Left ventricle myocardium inferior (tissue), 1 donor: ENCODE measurements around the gene TLR2. TPM values are rescaled to one million over a fixed set of nuclear protein-coding genes. Genes with fewer than 3 reads are reported as not detected.

Experiments
- DNase-seq: peaks from one replicate; pipeline ENCODE4 v3.0.0-alpha.2; 2020
- H3K27ac ChIP-seq: fragments of 200-600 bp; replicated peaks from 2 replicates; pipeline ENCODE4 v1.8.0; 2021
- H3K27me3 ChIP-seq: fragments of 200-600 bp; 2 replicates; pipeline ENCODE4 v1.8.0; 2021; ENCODE audit warnings: low read depth
- H3K36me3 ChIP-seq: fragments of 200-600 bp; 2 replicates; pipeline ENCODE4 v1.8.0; 2021
- H3K4me1 ChIP-seq: fragments of 200-600 bp; 2 replicates; pipeline ENCODE4 v1.8.0; 2021
- H3K4me3 ChIP-seq: fragments of 200-600 bp; 2 replicates; pipeline ENCODE4 v1.8.0; 2021; ENCODE audit warnings: mild to moderate bottlenecking, moderate library complexity
- H3K9me3 ChIP-seq: fragments of 200-600 bp; replicated peaks from 2 replicates; pipeline ENCODE4 v1.8.0; 2021
- CTCF ChIP-seq: fragments of 200-600 bp; IDR thresholded peaks from 2 replicates; pipeline ENCODE4 v1.8.0; 2021; ENCODE audit warnings: antibody characterized with exemption, mild to moderate bottlenecking, borderline replicate concordance
- intact Hi-C: fragments of 100-400 bp; cut with micrococcal nuclease; formaldehyde crosslinking; loops from one replicate; pipeline ENCODE4 v1.11.0; 2022
- total RNA-seq: library from RNA; stranded (reverse); fragmentation: NEBNext Ultra II Directional; extraction: Animal tissue kit (Norgen Biotek cat#: 25700); gene quantifications from one replicate; pipeline ENCODE4 v1.2.1, GENCODE V29; 2021
- donor health status: DM: no; HTN: yes; CAD: no; lungs with severe emphysema.

TLR2 gene
- total RNA-seq, 1 donor from 2014 or later = 2.8 TPM

DNA sequence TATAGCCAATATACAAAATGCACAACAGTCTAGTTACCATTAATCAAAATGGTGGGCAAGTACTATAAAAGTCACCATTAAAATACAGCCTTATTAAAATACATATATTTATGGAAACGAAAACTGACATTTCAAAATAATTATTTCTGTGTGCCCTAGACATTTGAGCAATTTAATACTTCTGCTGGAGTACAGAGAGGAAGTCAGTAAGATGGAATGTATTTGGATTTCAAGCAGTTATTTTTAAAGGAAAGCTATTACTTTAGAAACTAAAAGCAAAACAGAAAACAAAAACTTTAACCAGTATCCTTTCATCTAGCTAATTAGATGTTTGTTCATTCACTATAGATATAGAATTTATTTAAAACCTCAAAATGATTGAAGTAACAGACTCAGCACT lies 37.8 kb upstream of the TLR2 start:
- Histone ChIP-seq H3K27me3 (no peaks in the 10 kb centered on the region), H3K9me3 (peaks cover 8% of the 10 kb centered on the region), H3K4me3 (no peak overlapping the region), H3K4me1 (peaks cover 3% of the 10 kb centered on the region), H3K27ac (no peak overlapping the region), H3K36me3 (no peaks in the 10 kb centered on the region)
- intact Hi-C loops = no loop called here
- DNase-seq = no peak
- no peak for TF ChIP-seq CTCF

GRCh38 chr4:153646978-153647377 lies 37.1 kb upstream of the TLR2 start:
- Histone ChIP-seq H3K27ac (no peak overlapping the region), H3K4me1 (peaks cover 10% of the 10 kb centered on the region), H3K36me3 (no peaks in the 10 kb centered on the region), H3K27me3 (no peaks in the 10 kb centered on the region), H3K4me3 (no peak overlapping the region), H3K9me3 (peaks cover 8% of the 10 kb centered on the region)
- no peak for TF ChIP-seq CTCF
- DNase-seq = no peak
- intact Hi-C loops = no loop called here

DNA sequence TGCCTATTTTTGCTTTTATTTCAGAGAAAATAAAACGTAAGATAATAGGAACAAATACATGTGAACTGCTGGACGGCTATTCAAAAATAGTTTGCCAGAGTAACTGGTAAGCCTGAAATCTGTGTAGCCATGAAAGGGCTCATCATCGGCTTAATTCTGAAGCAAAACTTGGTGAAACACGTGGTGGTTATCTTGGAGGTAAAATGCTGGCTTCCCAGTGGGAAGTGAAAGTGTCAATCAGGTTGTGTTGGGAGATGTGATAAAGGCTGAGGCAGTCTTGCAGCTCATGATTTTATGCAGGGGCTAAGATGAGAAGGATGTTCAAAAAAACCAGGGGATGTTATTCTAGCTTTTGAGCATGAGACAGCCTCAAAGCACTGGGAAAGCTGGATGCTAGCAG lies 36.1 kb upstream of the TLR2 start:
- no peak for DNase-seq
- no peaks in the 10 kb centered on the region for H3K36me3 ChIP-seq
- H3K4me1 ChIP-seq = peaks cover 17% of the 10 kb centered on the region
- H3K27me3 ChIP-seq = no peaks in the 10 kb centered on the region
- peaks cover 8% of the 10 kb centered on the region for H3K9me3 ChIP-seq
- intact Hi-C loops = no loop called here
- H3K27ac ChIP-seq = no peak overlapping the region
- H3K4me3 ChIP-seq = no peak overlapping the region
- TF ChIP-seq CTCF = no peak

DNA sequence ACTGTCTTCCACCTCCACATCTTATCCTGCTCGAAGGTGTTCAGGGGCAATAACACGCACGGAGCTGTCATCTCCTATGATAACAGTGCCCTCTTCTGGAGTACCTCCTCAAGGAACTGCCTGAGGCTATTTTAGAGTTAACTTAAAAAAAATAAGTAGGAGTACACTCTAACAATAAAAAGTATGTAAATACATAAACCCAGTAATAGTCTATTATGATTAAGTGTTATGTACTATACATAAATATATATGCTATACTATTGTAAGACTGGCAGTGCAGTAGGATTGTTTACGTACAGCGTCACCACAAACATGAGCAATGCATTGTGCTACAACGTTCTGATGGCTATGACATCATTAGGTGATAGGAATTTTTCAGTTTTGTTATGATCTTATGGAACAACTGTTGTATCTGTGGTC lies 34.5 kb upstream of the TLR2 start:
- Histone ChIP-seq H3K4me1 (peaks cover 17% of the 10 kb centered on the region), H3K9me3 (peaks cover 8% of the 10 kb centered on the region), H3K27ac (no peak overlapping the region), H3K27me3 (no peaks in the 10 kb centered on the region), H3K4me3 (no peak overlapping the region), H3K36me3 (no peaks in the 10 kb centered on the region)
- intact Hi-C loops = no loop called here
- DNase-seq = no peak
- peak; percentile 40 for TF ChIP-seq CTCF

GRCh38 chr4:153651116-153651515 lies 33.0 kb upstream of the TLR2 start:
- H3K4me1 ChIP-seq = peaks cover 19% of the 10 kb centered on the region
- DNase-seq = no peak
- no peaks in the 10 kb centered on the region for H3K9me3 ChIP-seq
- no peaks in the 10 kb centered on the region for H3K36me3 ChIP-seq
- intact Hi-C loops = no loop called here
- TF ChIP-seq CTCF = no peak
- no peaks in the 10 kb centered on the region for H3K27me3 ChIP-seq
- peak overlapping the region; percentile 70 for H3K27ac ChIP-seq
- H3K4me3 ChIP-seq = no peak overlapping the region

DNA sequence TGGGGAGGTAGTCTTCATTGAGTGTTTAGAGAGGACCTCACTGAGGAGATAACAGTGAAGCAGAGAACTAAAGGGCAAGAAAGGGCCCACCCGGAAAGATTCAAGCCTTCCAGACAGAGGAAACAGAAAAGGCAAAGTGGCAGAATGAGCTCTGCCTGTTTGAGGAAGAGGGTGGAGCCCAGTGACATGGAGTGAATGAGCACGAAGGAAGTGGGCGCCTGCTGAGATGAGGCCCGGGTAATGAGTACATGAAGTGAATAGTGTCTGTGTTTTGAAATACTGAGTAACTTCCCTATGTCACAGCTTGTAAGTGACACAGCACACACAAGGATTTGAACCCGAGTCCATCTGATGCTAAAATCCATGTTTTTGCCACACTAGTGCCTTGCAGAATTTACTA lies 32.5 kb upstream of the TLR2 start:
- Histone ChIP-seq H3K4me1 (peaks cover 23% of the 10 kb centered on the region), H3K4me3 (no peak overlapping the region), H3K27ac (peak overlapping the region; percentile 70), H3K36me3 (no peaks in the 10 kb centered on the region), H3K27me3 (no peaks in the 10 kb centered on the region), H3K9me3 (no peaks in the 10 kb centered on the region)
- intact Hi-C loops = no loop called here
- peak; percentile 49 for DNase-seq
- TF ChIP-seq CTCF = no peak
